ENCODE measurements around the gene OTX1. TPM values are rescaled to one million over a fixed set of nuclear protein-coding genes. Genes with fewer than 3 reads are reported as not detected.
"Not testable (repeated sequence)": the region's sequence is repeated elsewhere in the genome, so short reads cannot be mapped to it uniquely, and the experiment has no call there.

The OTX1 gene
- total RNA-seq, 4 donors from 2014 or later = 0.85 to 2.6 TPM; not detected in 2

- Histone ChIP-seq H3K27ac (no peak overlapping the region), H3K27me3 (peaks cover 5 to 99% (median 24%) of the 10 kb centered on the region in 4 donors), H3K4me1 (peaks cover 0 to 7% (median under 1%) of the 10 kb centered on the region in 3 donors), H3K9me3 (no peaks in the 10 kb centered on the region), H3K4me3 (no peak overlapping the region), H3K36me3 (no peaks in the 10 kb centered on the region)
- intact Hi-C loops (cut with DNase I) = no loop called here
- WGBS, 2 donors = 64 to 68% methylated on average over 4 of the region's 4 CpGs
- no peak for DNase-seq
- TF ChIP-seq CTCF (IDR thresholded peaks at IDR 0.05) = no peak
- no peak for TF ChIP-seq POLR2A (IDR thresholded peaks at IDR 0.05)
Measured at GRCh38 chr2:63064661-63065060, 14.0 kb downstream of the OTX1 start.

- 47 to 53% methylated on average over 3 of the region's 3 CpGs for WGBS, 2 donors
- Histone ChIP-seq H3K4me1 (no peaks in the 10 kb centered on the region), H3K27ac (no peak overlapping the region), H3K36me3 (no peaks in the 10 kb centered on the region), H3K9me3 (no peaks in the 10 kb centered on the region), H3K27me3 (peaks cover 0 to 93% (median 17%) of the 10 kb centered on the region in 4 donors), H3K4me3 (no peak overlapping the region)
- TF ChIP-seq POLR2A (IDR thresholded peaks at IDR 0.05) (no peak), CTCF (IDR thresholded peaks at IDR 0.05) (no peak)
- no peak for DNase-seq
- intact Hi-C loops (cut with DNase I) = no loop called here
Measured at GRCh38 chr2:63066265-63066664, 15.6 kb downstream of the OTX1 start.

- Histone ChIP-seq H3K9me3 (no peaks in the 10 kb centered on the region), H3K4me3 (no peak overlapping the region), H3K4me1 (no peaks in the 10 kb centered on the region), H3K27me3 (peaks cover 0 to 93% (median 15%) of the 10 kb centered on the region in 4 donors), H3K36me3 (no peaks in the 10 kb centered on the region), H3K27ac (no peak overlapping the region)
- intact Hi-C loops (cut with DNase I) = no loop called here
- no peak for TF ChIP-seq CTCF (IDR thresholded peaks at IDR 0.05)
- no peak for TF ChIP-seq POLR2A (IDR thresholded peaks at IDR 0.05)
- no peak for DNase-seq
- WGBS, 2 donors = 82 to 84% methylated on average over 2 of the region's 2 CpGs
Measured at GRCh38 chr2:63066838-63067237, 16.2 kb downstream of the OTX1 start.

GRCh38 chr2:63071664-63072063 is 21.0 kb downstream of the OTX1 start:
- Histone ChIP-seq H3K4me1 (no peaks in the 10 kb centered on the region), H3K27me3 (peaks cover 0 to 58% (median 0%) of the 10 kb centered on the region in 4 donors), H3K4me3 (no peak overlapping the region), H3K9me3 (no peaks in the 10 kb centered on the region), H3K36me3 (no peaks in the 10 kb centered on the region), H3K27ac (no peak overlapping the region)
- 70 to 75% methylated on average over 2 of the region's 2 CpGs for WGBS, 2 donors
- TF ChIP-seq POLR2A (IDR thresholded peaks at IDR 0.05) (no peak), CTCF (IDR thresholded peaks at IDR 0.05) (no peak)
- DNase-seq = no peak
- intact Hi-C loops (cut with DNase I) = no loop called here

- Histone ChIP-seq H3K4me3 (no peak overlapping the region), H3K4me1 (no peaks in the 10 kb centered on the region), H3K36me3 (no peaks in the 10 kb centered on the region), H3K27ac (no peak overlapping the region), H3K9me3 (no peaks in the 10 kb centered on the region), H3K27me3 (peaks cover 0 to 49% (median 0%) of the 10 kb centered on the region in 4 donors)
- intact Hi-C loops (cut with DNase I) = no loop called here
- TF ChIP-seq POLR2A (IDR thresholded peaks at IDR 0.05) (no peak), CTCF (IDR thresholded peaks at IDR 0.05) (no peak)
- DNase-seq = no peak
- 63 to 86% methylated on average over 3 of the region's 3 CpGs for WGBS, 2 donors
Measured at GRCh38 chr2:63073994-63074393, 23.4 kb downstream of the OTX1 start.

- peaks cover 0 to 45% (median 0%) of the 10 kb centered on the region in 4 donors for H3K27me3 ChIP-seq
- H3K4me1 ChIP-seq; H3K4me3 ChIP-seq; intact Hi-C loops (cut with DNase I); H3K36me3 ChIP-seq; DNase-seq; H3K9me3 ChIP-seq; H3K27ac ChIP-seq: not testable (repeated sequence)
- 87 to 92% methylated on average over 4 of the region's 4 CpGs for WGBS, 2 donors
Measured at GRCh38 chr2:63074399-63074798, 23.8 kb downstream of the OTX1 start.
